ENCODE results near the gene CCDC136.

Gene CCDC136

DNA sequence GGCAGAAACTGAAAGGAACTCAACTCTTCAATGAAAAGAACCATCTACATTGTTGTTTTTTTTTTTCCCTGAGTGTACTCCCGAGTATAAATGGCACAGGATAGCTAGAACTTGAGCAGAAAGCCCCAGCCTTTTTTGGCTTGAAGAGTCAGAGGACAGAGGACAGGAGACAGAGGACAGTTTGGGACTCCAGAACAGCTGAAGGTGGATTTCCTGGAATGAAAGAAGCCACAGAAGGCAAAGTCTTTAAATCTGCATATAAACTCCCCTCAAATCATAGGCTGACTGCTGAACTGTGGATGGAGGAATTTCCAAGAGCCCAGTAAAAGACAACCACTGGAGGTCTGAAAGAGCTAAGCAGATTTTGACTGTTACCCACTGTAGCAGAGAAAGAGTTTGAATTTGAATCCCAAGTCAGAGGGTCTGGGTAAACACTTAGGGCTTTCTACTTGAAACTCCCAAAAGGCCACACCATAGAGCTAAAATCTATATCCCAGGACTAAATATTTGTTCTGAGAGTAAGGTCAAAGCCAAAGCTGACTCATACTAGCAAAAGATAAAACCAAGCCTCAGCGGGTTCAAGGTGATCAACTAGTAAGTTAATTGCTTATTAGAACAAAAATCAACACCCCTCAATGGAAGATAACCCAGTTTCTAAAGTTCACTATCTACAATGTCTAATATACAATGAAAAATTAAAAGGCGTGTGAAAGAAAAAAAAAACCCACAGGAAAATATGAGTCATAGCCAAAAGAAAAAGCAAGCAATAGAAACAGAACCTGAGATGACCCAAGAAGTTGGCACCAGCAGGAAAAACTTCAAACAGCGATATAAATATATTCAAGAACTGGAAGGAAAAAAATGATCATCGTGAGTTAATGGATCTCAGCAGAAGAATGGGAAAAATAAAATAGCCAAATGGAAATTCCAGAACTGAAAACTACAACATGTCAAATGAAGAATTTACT, 14.3 kb upstream of the CCDC136 start:
- DNase-seq: no peak

DNA sequence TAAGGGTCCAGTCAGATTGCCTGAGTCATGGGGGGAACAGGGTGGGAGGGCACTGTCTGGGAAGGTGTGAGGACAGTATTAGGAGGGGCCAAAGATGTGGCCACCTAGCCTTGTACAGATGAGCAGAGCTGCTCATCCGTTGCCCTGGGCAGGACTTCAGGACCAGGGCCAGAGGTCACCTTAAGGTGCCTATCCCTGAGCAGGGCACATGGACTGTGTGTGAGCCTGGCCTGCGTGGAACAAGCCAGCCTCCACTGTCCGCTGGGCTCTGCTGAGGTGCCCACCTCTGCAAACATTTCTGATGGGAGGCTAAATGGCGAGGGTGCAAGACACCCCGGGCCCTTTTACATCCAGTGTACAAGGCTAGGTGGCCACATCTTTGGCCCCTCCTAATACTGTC, 12.8 kb upstream of the CCDC136 start:
- DNase-seq: no peak

DNA sequence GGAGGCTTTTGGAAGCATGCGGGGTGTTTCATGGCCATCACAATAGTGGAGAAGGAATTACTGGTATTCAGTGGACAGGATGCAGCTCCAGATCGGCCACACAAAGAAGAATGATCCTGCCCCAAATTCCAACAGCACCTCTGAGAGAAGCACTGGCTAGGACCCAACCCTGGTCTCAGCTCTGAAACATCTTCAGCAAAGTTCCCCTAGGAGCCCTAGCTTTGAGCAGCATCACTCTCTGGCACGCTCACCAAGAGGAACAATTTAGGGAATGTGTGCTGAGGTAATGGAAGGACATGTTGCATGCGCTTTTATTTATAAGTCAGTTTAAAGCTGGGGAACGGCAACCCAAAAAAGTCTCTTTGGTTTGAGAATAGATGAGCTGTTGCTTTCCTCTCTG, 10.6 kb upstream of the CCDC136 start:
- peak; percentile 89 for DNase-seq

DNA sequence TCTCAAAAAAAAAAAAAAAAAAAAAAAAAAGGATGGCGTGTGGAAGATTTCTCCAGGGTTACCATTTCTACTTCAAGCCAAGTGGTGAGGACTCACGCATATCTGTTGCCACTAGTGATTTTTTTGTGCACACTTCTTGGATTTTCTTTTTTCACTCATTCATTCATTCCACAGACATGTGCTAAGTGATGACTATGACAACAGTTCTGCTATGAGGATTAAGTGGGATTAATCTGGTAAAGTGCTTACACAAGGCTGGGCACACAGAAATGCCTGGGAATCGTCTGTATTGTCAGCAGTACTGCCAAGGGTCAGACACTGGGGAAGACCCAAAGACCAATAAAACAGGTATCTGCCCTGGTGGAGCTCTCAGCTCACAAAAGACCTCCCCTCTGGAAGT, 9.9 kb upstream of the CCDC136 start:
- DNase-seq: peak; percentile 3

DNA sequence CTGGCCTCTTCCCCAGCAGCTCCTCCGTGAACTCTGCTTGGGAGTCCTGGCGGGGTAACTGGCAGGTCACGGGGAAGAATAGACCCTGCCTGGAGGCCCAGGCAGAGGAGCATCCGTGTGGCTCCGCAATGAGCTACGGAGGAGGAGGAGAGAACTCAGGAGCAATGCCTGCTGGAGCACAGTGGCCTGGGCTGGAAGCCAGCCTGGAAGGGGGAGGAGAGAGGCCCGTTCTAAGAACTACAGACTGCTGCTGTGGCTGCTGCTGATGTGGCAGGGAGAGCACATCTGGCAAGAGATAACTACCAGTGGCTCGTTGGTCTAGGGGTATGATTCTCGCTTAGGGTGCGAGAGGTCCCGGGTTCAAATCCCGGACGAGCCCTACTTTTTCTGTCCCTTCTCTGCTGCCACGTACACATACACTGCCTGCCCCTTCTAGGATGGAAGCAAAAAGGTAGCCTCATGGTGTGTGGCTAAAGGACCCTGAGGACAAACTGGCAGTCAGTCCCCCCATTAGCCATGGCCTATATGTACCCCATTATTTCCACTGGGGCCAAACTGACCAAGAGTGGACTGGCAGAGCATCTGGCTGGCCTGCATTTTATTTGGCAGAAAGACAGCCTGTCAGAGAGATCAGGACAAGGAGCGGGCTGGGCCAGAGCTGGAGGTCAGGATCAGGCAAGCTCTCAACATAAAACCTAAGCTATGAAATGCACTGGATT, 8.5 kb upstream of the CCDC136 start:
- peak; percentile 93 for DNase-seq

DNA sequence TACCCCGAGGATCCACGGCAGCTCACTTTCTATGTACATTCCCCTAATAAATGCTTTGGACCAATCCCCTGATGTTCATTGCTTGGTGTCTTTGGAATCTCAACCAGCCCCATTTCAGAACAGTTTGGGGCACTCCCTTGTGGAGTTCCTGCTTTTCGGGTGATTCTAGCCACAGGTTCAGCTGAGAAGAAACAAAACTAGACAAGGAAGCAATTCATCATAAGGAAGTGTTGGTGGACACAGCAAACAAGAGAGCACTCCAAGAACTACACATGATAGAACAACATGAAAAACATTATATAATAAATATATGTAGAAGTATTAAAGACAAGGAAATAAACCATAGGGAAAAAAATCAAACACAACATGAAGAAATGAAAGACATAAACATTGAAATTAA, 6.0 kb upstream of the CCDC136 start:
- no peak for DNase-seq

DNA sequence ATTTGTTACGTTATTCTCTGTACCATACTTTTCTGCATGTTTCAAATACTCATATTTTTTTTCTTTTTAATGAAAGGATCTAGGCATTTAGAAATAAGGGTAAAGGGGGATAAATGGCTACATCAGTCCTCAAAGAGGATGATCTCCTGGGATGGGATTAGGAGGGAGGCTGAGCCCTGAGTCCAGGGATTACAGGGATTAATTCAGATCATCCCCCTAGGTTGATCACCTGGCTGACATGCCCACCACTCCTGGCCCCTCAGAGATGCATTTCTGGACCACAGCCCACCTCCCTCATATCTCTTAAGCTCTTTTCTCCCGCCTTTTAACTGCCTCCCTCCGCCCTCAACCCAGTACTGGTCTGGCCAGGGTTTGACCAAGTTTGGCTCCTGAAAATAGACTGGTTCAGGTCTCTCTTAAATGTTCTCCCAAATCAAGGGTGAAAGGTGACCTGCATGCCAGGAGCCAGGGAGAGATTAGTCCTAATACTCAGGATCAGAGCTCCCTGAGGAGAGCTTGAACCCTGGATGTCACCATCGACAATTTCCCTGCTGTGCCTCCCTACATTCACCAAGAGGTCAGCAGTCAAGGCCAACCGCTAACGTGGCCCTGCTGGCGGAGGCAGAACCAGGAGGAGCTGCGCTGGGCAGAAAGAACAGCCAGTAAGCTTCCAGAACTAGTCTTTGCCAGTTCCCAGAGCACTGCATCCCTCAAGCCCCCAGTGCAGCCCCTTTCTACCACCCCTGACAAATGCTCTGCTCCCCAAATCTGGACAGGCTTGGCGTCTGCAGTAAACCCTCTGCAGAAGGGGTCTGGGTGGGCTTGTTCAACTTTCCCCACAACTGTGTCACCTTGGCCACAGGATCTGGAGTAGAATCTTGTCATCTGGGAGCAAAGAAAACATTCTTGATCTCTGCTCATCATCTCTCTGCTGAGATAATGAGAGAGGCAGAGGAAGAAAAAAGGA, 3.0 kb upstream of the CCDC136 start:
- no peak for DNase-seq

DNA sequence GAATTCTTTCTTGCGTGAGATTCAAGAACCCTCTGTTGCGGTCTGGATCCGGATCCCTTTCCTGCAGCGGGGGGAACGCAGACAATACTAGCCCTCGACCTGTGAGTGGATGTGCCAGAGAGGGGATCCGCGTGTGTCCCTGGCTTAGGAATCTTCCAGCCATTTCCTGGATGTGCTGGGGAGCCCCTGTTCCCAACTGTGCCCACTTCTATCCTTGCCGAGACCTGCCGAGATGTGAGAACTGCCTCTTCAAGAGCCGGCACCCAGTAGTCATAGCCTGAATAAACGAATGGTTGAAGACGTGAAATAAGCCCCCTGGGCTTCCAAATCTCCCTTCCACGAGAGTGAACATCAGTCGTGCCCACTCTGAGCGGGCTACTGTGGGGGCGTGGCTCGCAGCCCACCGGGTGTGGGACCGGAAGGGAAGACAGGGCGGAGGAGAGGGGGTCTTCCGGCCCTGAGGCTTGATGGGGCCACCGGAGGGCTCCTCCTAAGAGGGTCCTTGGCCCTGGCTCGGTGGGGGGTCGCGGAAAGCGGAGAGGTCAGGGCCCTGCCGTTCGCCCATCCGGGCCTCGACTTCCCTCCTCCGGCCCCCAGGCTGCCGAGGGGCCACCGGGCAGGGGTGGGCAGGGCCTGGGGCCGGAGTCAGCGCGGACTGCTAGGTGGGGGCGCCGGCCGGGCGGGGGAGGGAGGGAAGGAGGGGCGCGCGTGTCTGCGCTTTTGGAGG, 1.3 kb upstream of the CCDC136 start:
- DNase-seq: no peak

DNA sequence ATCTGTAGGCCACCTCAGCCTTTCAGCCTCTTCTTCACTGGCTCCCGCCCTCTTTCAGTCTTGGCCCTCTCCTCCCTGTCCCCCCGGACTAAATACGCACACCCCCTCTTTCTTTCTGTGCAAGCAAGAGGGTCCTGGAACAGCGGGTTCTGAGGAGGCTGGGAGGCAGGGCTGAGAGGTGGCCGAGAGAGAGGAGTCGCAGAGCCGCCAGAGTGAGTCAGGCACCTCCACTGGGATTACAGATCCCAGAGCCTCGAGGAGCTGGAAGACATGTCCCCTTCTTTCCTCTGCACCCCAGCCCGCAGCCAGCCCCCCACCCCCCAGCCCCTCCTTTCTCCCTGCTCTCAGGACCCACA, 182 bp downstream of the CCDC136 start:
- no peak for DNase-seq

DNA sequence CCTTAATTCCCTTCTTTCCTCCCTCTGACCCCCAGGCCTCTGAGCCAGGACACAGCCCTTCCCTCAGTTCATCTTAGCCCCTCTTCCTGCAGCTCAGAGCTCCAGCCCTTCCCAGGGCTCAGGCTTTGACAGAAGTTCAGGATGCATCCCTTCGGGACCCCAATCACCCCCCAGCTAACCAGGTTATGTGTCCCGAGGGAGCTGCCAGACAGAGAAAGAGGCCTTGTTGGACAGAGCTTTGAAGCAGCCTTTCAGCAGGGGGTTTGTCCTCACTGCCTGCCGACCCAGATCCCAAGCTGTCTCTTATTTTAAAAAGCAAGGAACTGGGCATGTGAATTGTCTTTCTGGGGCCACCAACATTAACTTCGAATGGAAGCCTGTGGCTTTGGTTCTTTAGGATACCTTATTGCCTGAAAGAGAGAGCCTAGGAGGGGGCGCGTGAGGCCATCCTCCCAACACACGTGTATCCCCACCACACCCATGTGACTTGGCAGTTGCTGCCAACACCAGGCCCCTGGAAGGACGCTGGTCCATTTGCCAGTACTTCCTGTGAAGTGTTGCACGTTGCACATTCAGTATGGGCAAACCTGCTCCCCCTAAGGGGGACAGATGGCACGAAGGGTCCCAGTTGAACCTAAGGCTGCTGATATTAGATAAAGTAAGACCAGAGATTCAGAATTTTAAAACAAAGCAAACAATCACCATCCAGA, 858 bp downstream of the CCDC136 start:
- DNase-seq: no peak

DNA sequence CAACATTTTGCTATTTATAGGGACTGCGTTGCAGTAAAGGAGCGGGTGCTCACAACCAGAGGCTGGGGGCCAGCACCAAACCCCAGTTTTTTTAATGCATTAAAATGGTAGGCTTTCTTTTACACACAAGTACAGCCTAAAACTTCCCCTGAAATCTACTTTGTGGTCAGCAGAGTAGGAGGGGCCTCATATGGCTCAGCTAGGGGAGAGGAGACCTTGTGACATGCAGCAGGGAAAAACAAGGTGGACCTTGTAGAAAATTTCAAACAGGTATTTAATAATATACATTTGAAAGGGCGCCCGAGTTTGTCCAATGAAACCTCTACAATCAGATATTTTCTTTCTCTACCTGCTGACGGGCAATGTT, 1.4 kb downstream of the CCDC136 start:
- no peak for DNase-seq

DNA sequence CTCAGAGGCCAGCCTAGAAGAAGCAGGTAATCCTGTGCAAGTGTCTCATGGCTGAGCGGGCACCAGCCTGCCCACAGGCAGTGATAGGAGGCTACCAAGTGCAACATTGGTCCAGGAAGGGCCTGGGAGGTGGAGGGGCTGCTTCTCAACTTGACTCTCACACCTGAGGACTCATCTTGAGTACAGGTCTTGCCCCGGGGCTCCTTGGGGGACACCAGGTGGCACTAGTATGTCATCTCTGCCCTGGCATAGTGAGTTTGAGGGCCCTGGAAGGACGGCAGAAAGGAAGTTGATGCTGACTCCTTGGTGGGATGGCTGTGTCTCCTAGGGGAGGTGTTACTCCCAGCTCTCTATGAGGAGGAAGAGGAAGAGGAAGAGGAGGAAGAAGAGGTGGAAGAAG, 2.3 kb downstream of the CCDC136 start:
- no peak for DNase-seq

DNA sequence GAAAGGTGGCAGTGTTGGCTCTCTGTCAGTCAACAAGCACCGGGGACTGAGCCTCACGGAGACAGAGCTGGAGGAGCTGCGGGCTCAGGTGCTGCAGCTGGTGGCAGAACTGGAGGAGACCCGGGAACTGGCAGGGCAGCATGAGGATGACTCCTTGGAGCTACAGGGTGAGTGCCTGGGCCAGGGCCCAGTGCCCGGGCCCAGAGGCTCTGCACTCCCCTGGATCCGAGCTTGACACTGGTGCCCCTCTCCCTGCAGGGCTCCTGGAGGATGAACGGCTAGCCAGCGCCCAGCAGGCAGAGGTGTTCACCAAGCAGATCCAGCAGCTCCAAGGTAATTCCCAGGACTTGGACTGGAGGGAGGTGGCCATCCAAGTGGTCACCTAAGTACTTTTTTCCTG, 2.7 kb downstream of the CCDC136 start:
- DNase-seq: no peak

DNA sequence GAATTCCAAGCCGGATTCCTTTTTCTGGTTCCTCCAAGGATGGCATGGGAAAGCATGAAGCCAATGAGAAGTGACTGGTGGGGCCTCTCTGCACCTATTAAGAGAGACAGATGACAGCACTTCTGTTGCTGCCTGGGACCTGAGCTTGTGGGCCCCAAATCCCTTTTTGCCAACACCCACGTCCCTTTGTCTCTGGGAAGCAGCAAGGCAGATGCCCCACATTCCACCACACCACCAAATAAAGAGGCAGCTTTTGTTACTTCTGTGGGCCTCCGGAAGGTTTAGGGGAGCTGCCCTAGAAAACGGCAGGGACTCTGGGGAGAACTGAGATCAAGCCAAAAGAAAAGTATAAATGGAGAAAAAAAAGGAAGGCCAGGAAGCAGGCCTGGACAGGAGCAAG, 3.4 kb downstream of the CCDC136 start:
- DNase-seq: no peak

DNA sequence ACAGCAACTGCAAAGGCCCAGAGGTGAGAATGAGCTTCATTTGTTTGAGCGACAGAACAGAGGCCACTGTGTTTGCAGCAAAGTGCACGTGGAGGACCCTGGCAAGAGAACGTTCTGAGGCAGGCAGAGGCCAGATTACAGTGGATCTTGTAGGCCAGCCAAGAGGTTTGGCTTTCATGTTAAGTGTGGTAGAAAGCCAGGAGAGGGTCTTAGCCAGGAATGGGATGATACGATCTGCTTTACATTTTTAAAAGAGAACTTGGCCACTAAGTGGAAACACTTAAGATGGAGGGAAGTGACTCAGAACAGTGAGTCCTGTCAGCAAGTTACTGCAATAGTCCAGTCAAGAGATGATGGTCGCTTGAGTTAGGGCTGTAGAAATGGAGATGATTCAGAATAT, 4.6 kb downstream of the CCDC136 start:
- peak; percentile 83 for DNase-seq

DNA sequence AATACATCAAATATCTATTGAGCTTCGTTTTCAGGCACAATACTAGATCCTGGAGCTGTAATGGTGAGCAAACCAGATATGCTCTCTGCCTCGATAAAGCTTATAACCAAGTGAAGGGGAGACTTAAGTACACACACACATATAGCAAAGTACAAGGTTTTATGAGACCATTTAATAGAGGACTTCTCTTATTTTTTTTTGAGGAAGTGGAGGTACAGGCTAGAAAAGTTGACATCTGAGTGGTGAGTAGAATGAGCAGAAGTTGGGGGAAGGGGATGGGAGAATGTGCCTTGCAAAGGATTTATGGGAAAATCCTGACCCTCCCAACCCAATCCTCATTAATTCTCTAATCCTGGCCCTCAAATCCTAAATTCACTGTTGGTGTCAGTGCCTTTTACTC, 7.7 kb downstream of the CCDC136 start:
- DNase-seq: no peak

DNA sequence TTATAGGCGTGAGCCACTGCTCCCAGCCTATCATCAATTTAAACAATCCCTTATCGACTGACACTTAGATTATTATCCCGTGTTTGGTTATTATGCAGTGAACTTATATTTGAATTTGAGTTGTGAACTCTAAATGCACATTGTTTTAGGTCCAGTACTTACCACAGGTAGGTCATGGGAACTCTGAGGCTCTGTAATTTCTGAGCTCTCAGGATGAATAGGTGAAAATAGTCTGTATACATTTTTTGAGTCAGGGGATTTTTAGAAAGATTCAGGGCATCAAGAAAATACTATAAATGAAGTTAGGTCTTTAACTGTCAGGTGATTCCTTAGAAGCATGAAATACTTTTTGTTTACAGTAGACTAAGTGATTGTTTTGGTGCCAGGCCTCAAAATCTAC, 8.8 kb downstream of the CCDC136 start:
- no peak for DNase-seq

DNA sequence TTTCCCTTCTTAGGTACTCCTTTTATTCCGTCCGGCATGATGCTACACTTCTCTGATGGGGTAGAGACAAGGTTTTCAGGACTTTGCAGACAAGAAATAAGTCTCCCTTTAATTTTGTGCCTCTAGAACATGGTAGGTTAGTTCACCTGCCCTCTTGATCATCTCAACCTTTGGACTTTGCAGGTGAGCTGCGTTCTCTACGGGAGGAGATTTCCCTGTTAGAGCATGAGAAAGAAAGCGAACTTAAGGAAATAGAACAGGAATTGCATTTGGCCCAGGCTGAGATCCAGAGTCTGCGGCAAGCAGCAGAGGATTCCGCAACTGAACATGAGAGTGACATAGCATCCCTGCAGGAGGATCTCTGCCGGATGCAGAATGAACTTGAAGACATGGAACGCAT, 9.2 kb downstream of the CCDC136 start:
- no peak for DNase-seq

DNA sequence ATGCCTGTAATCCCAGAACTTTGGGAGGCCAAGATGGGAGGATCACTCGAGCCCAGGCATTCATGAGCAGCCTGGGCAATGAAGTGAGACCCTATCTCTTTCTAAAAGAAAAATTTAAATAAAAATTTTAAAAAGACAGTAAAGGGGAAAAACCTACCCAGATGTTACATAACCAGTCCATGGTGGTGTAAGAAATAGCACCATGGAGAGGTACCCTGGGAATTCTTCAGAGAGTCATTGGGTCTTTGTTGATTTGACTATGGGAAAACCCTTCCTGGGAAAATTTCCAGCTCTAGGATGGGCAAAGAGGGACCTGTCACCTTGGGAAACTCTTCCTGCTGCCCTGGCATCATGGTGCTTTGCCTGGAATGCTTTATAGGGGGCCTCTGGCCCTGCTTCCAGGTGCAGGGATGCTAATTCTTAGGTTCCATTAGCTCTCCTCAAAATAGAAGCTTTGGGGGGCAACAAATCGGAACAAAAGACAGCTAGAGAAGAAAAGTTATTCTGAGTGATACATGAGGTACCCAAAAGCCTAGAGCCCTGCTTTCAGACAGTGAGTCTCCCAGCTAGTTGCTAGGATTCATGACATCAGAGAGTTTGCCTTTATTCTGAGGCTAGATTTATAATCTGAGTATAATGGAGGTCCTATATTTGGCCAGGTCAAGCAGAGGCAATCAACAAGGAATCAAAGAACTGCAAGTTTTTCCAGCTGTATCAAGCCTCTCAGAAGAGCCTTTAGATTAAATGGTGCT, 10.1 kb downstream of the CCDC136 start:
- no peak for DNase-seq

DNA sequence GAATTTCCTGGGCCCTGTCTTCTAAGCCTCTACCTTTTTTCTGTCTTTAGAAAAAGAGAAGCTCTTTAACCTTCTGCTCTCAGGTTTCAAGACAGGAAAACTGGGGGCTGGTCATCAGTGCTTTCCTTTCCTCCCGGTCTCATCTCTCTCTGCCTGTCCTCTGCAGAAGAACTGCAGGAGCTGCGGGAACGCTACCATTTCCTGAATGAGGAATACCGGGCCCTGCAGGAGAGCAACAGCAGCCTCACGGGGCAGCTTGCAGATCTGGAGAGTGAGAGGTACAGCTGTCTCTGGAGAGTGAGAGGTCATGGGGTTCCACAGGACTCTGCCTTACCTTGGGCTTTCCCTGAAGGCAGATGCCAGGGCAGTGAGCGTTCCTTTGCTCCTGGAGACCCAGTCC, 12.7 kb downstream of the CCDC136 start:
- no peak for DNase-seq

DNA sequence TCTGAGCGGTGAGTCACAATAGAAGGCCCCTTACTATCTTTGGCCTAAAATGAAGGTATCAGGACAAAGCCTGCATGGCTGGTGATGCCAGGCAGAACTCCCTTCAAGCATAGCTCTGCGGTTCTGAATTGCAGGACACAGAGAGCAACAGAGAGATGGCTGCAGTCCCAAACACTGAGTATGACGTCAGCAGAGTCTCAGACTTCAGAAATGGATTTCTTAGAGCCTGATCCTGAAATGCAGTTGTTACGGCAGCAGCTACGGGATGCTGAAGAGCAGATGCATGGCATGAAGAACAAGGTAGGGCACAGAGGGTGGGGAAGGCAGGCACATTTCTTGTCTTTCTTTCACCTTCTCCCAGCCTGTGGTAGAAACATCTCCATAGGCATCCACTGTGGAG, 13.5 kb downstream of the CCDC136 start:
- no peak for DNase-seq
